Hepatocyte (in vitro differentiated cells): ENCODE results near the gene SPESP1. TPM values are rescaled to one million over a fixed set of nuclear protein-coding genes. Genes with fewer than 3 reads are reported as not detected.
A peak's percentile ranks its signal among the peaks of the same experiment; 100 is the strongest.

ENCODE experiments used
- DNase-seq: peaks from one replicate; pipeline ENCODE4 v3.0.0-alpha.2; 2016; ENCODE audit warnings: low spot score
- H2AFZ ChIP-seq: fragments of 200-600 bp; sonication (generic); 2 replicates; pipeline ENCODE4 v1.6.0; 2016; ENCODE audit warnings: antibody characterized with exemption, mild to moderate bottlenecking
- H3K27ac ChIP-seq: fragments of 200-600 bp; sonication (generic); 2 replicates; pipeline ENCODE4 v1.5.1; 2016; ENCODE audit warnings: mild to moderate bottlenecking
- H3K27me3 ChIP-seq: fragments of 200-600 bp; sonication (generic); 2 replicates; pipeline ENCODE4 v1.6.1; 2016
- H3K36me3 ChIP-seq: fragments of 200-600 bp; sonication (generic); replicated peaks from 2 replicates; pipeline ENCODE4 v1.5.1; 2016; ENCODE audit warnings: low read depth; ENCODE audit not compliant: insufficient read depth
- H3K4me1 ChIP-seq: fragments of 200-600 bp; sonication (generic); 2 replicates; pipeline ENCODE4 v1.5.1; 2016; ENCODE audit warnings: mild to moderate bottlenecking, moderate library complexity; ENCODE audit not compliant: insufficient read depth
- H3K4me2 ChIP-seq: fragments of 200-600 bp; sonication (generic); 2 replicates; pipeline ENCODE4 v1.6.0; 2016
- H3K4me3 ChIP-seq: fragments of 200-600 bp; sonication (generic); 2 replicates; pipeline ENCODE4 v1.5.1; 2016; ENCODE audit warnings: mild to moderate bottlenecking
- H3K79me2 ChIP-seq: fragments of 200-600 bp; sonication (generic); 2 replicates; pipeline ENCODE4 v1.6.0; 2017; ENCODE audit warnings: mild to moderate bottlenecking
- H3K9me2 ChIP-seq: fragments of 200-600 bp; sonication (generic); replicated peaks from 2 replicates; pipeline ENCODE4 v1.6.0; 2017; ENCODE audit warnings: mild to moderate bottlenecking; ENCODE audit not compliant: insufficient read depth
- H3K9me3 ChIP-seq: fragments of 200-600 bp; sonication (generic); 2 replicates; pipeline ENCODE4 v1.5.1; 2016; ENCODE audit warnings: low read depth, mild to moderate bottlenecking
- H4K20me1 ChIP-seq: fragments of 200-600 bp; sonication (generic); 2 replicates; pipeline ENCODE4 v1.6.0; 2016; ENCODE audit warnings: mild to moderate bottlenecking; ENCODE audit not compliant: insufficient read depth, poor library complexity, severe bottlenecking
- CTCF ChIP-seq: fragments of 200-600 bp; sonication (generic); IDR thresholded peaks from 2 replicates; pipeline ENCODE4 v1.5.1; 2016; ENCODE audit warnings: antibody characterized with exemption, mild to moderate bottlenecking; ENCODE audit not compliant: poor library complexity
- EZH2 ChIP-seq: fragments of 200-600 bp; sonication (generic); IDR thresholded peaks from 2 replicates; pipeline ENCODE4 v1.6.1; 2016; ENCODE audit warnings: antibody characterized with exemption, mild to moderate bottlenecking, borderline replicate concordance
- EZH2phosphoT487 ChIP-seq: fragments of 200-600 bp; sonication (generic); IDR thresholded peaks from one replicate; pipeline ENCODE4 v1.6.1; 2018; ENCODE audit warnings: antibody characterized with exemption, mild to moderate bottlenecking, low read depth, moderate library complexity; ENCODE audit not compliant: unreplicated experiment, severe bottlenecking
- WGBS: methylation state at CpG from one replicate; pipeline ENCODE4 v1.1.6; 2016; ENCODE audit warnings: low lambda C conversion rate; ENCODE audit errors: missing lambda C conversion rate; 5-methylcytosine and 5-hydroxymethylcytosine counted together
- polyA plus RNA-seq: library from polyadenylated mRNA; unstranded; fragments of >200 nt; fragmentation: Nextera tagmentation; extraction: Ambion mirVana; gene quantifications from 2 replicates; pipeline ENCODE4 v1.2.1, GENCODE V29; 2016
- total RNA-seq: library from RNA; depleted of rRNA; stranded (reverse); fragments of >200 nt; gene quantifications from 2 replicates; pipeline ENCODE4 v1.2.3, GENCODE V29; 2014

SPESP1 gene
- total and polyA plus RNA-seq, 2 experiments from 2014 or later, result not detected

- Histone ChIP-seq H3K79me2 (no peaks in the 10 kb centered on the region), H3K27ac (peak overlapping the region; percentile 73), H3K4me2 (peak overlapping the region; percentile 36), H3K4me1 (peaks cover 8% of the 10 kb centered on the region), H3K36me3 (no peaks in the 10 kb centered on the region), H3K4me3 (no peak overlapping the region), H3K27me3 (no peaks in the 10 kb centered on the region), H2AFZ (no peak overlapping the region), H3K9me2 (no peaks in the 10 kb centered on the region), H3K9me3 (no peaks in the 10 kb centered on the region), H4K20me1 (no peaks in the 10 kb centered on the region)
- 47% methylated on average over 4 of the region's 4 CpGs for WGBS
- TF ChIP-seq EZH2phosphoT487 (no peak), CTCF (no peak)
- DNase-seq, result peak; percentile 13
Measured at GRCh38 chr15:68983961-68984481, 53.7 kb downstream of the SPESP1 start.

- no peaks in the 10 kb centered on the region for H4K20me1 ChIP-seq
- no peaks in the 10 kb centered on the region for H3K79me2 ChIP-seq
- H3K4me2 ChIP-seq, result no peak overlapping the region
- no peaks in the 10 kb centered on the region for H3K9me2 ChIP-seq
- TF ChIP-seq EZH2 (no peak), CTCF (no peak), EZH2phosphoT487 (no peak)
- no peaks in the 10 kb centered on the region for H3K27me3 ChIP-seq
- no peak for DNase-seq
- H3K27ac ChIP-seq, result peak overlapping the region; percentile 73
- WGBS, result 98% methylated on average over 3 of the region's 3 CpGs
- no peaks in the 10 kb centered on the region for H3K36me3 ChIP-seq
- no peak overlapping the region for H2AFZ ChIP-seq
- H3K4me3 ChIP-seq, result no peak overlapping the region
- peaks cover 8% of the 10 kb centered on the region for H3K4me1 ChIP-seq
- no peaks in the 10 kb centered on the region for H3K9me3 ChIP-seq
Measured at GRCh38 chr15:68984586-68984985, 54.3 kb downstream of the SPESP1 start.

GRCh38 chr15:68985361-68985891, 55.1 kb downstream of the SPESP1 start:
- H3K9me3 ChIP-seq, result no peaks in the 10 kb centered on the region
- no peak overlapping the region for H2AFZ ChIP-seq
- H3K27ac ChIP-seq, result no peak overlapping the region
- no peaks in the 10 kb centered on the region for H3K27me3 ChIP-seq
- H4K20me1 ChIP-seq, result no peaks in the 10 kb centered on the region
- no peak overlapping the region for H3K4me3 ChIP-seq
- H3K4me2 ChIP-seq, result no peak overlapping the region
- TF ChIP-seq EZH2phosphoT487 (no peak), CTCF (no peak)
- no peaks in the 10 kb centered on the region for H3K36me3 ChIP-seq
- no peaks in the 10 kb centered on the region for H3K79me2 ChIP-seq
- no peak for DNase-seq
- WGBS, result 83% methylated on average over 5 of the region's 5 CpGs
- H3K4me1 ChIP-seq, result peaks cover 8% of the 10 kb centered on the region
- H3K9me2 ChIP-seq, result no peaks in the 10 kb centered on the region

- no peak for DNase-seq
- Histone ChIP-seq H3K27ac (no peak overlapping the region), H3K4me2 (no peak overlapping the region), H3K4me3 (no peak overlapping the region), H3K36me3 (no peaks in the 10 kb centered on the region), H3K79me2 (no peaks in the 10 kb centered on the region), H3K9me2 (no peaks in the 10 kb centered on the region), H3K9me3 (no peaks in the 10 kb centered on the region), H4K20me1 (no peaks in the 10 kb centered on the region), H3K4me1 (peaks cover 14% of the 10 kb centered on the region), H3K27me3 (no peaks in the 10 kb centered on the region), H2AFZ (no peak overlapping the region)
- no peak for TF ChIP-seq EZH2phosphoT487
- TF ChIP-seq EZH2, result no peak
- no peak for TF ChIP-seq CTCF
- 83% methylated on average over 5 of the region's 5 CpGs for WGBS
Measured at GRCh38 chr15:68986322-68986721, 56.0 kb downstream of the SPESP1 start.
